WTC11 (cell line): ENCODE data around the gene ELOVL2. TPM values are rescaled to one million over a fixed set of nuclear protein-coding genes. Genes with fewer than 3 reads are reported as not detected.

ENCODE experiments used
- ATAC-seq: fragments of 200-7000 bp; cut with Tn5 transposase; 2 replicates; pipeline ENCODE4 v1.10.0; 2021; ENCODE audit warnings: mild to moderate bottlenecking, moderate library complexity
- CTCF ChIA-PET: fragments of 300-600 bp; sonication (Branson Sonifier 250); formaldehyde crosslinking; loops from one replicate; lab custom pipeline; 2021; ENCODE audit warnings: antibody characterized with exemption; lab: Charles Lee
- POLR2A ChIA-PET: fragments of 350-600 bp; sonication (Branson Sonifier 250); formaldehyde crosslinking; loops from one replicate; lab custom pipeline; 2021; ENCODE audit warnings: antibody characterized with exemption; lab: Charles Lee
- DNase-seq: peaks from one replicate; pipeline ENCODE4 v3.0.0; 2021; ENCODE audit warnings: low spot score
- H3K27ac Mint-ChIP-seq: 2 replicates; pipeline ENCODE4 v1.8.0; 2021; ENCODE audit warnings: mixed read lengths
- H3K27me3 Mint-ChIP-seq: 2 replicates; pipeline ENCODE4 v1.8.0; 2021; ENCODE audit warnings: low read depth, mild to moderate bottlenecking, moderate library complexity, mixed read lengths
- H3K36me3 Mint-ChIP-seq: 2 replicates; pipeline ENCODE4 v1.8.0; 2021; ENCODE audit warnings: mixed read lengths
- H3K4me1 Mint-ChIP-seq: 2 replicates; pipeline ENCODE4 v1.8.0; 2022; ENCODE audit warnings: mixed read lengths
- H3K4me3 Mint-ChIP-seq: 2 replicates; pipeline ENCODE4 v1.8.0; 2021; ENCODE audit warnings: mild to moderate bottlenecking, moderate library complexity, mixed read lengths
- H3K9me3 Mint-ChIP-seq: 2 replicates; pipeline ENCODE4 v1.8.0; 2021; ENCODE audit warnings: mixed read lengths
- ATF1 ChIP-seq: sonication (generic); formaldehyde crosslinking; IDR thresholded peaks from 2 replicates; pipeline ENCODE4 v1.8.1; 2023; ENCODE audit warnings: mild to moderate bottlenecking, moderate library complexity, missing genetic modification reagents
- E2F1 ChIP-seq: sonication (generic); formaldehyde crosslinking; IDR thresholded peaks from 2 replicates; pipeline ENCODE4 v1.8.0; 2022; ENCODE audit warnings: mild to moderate bottlenecking, missing genetic modification reagents
- ERG ChIP-seq: fragments of 250-450 bp; sonication (Bioruptor Pico); IDR thresholded peaks from 2 replicates; pipeline ENCODE4 v1.8.0; 2021; ENCODE audit warnings: mild to moderate bottlenecking
- ESRRA ChIP-seq: sonication (generic); formaldehyde crosslinking; IDR thresholded peaks from 2 replicates; pipeline ENCODE4 v1.8.1; 2022; ENCODE audit warnings: mild to moderate bottlenecking, missing genetic modification reagents, borderline replicate concordance
- ETV6 ChIP-seq: sonication (generic); formaldehyde crosslinking; IDR thresholded peaks from 2 replicates; pipeline ENCODE4 v1.8.1; 2022; ENCODE audit warnings: mild to moderate bottlenecking, missing genetic modification reagents
- GRHL2 ChIP-seq: fragments of 250-450 bp; sonication (Bioruptor Pico); IDR thresholded peaks from 2 replicates; pipeline ENCODE4 v1.8.0; 2022; ENCODE audit warnings: mild to moderate bottlenecking, moderate library complexity; ENCODE audit not compliant: insufficient replicate concordance, severe bottlenecking
- MLX ChIP-seq: sonication (generic); formaldehyde crosslinking; IDR thresholded peaks from 2 replicates; pipeline ENCODE4 v1.8.1; 2023; ENCODE audit warnings: mild to moderate bottlenecking, missing genetic modification reagents, moderate library complexity
- NFE2L1 ChIP-seq: sonication (generic); formaldehyde crosslinking; IDR thresholded peaks from 2 replicates; pipeline ENCODE4 v1.8.1; 2023; ENCODE audit warnings: missing genetic modification reagents
- NR1H2 ChIP-seq: sonication (generic); formaldehyde crosslinking; IDR thresholded peaks from 2 replicates; pipeline ENCODE4 v1.9.0; 2021; ENCODE audit warnings: mild to moderate bottlenecking, moderate library complexity, missing genetic modification reagents
- OVOL2 ChIP-seq: fragments of 250-450 bp; sonication (Bioruptor Pico); IDR thresholded peaks from 2 replicates; pipeline ENCODE4 v1.9.0; 2021; ENCODE audit warnings: mild to moderate bottlenecking, borderline replicate concordance
- PREB ChIP-seq: sonication (generic); formaldehyde crosslinking; IDR thresholded peaks from 2 replicates; pipeline ENCODE4 v1.8.1; 2022; ENCODE audit warnings: mild to moderate bottlenecking, missing genetic modification reagents, moderate library complexity, borderline replicate concordance
- SP1 ChIP-seq: sonication (generic); formaldehyde crosslinking; conservative IDR thresholded peaks from 2 replicates; pipeline ENCODE4 v1.8.1; 2022; ENCODE audit warnings: missing genetic modification reagents
- TP53 ChIP-seq: sonication (generic); formaldehyde crosslinking; IDR thresholded peaks from 2 replicates; pipeline ENCODE4 v1.8.1; 2023; ENCODE audit warnings: mild to moderate bottlenecking, missing genetic modification reagents
- USF2 ChIP-seq: sonication (generic); formaldehyde crosslinking; IDR thresholded peaks from 2 replicates; pipeline ENCODE4 v1.8.1; 2023; ENCODE audit warnings: mild to moderate bottlenecking, missing genetic modification reagents, moderate library complexity
- ZNF219 ChIP-seq: sonication (generic); formaldehyde crosslinking; IDR thresholded peaks from 2 replicates; pipeline ENCODE4 v1.8.0; 2023; ENCODE audit warnings: missing genetic modification reagents, mild to moderate bottlenecking, borderline replicate concordance
- ZNF263 ChIP-seq: sonication (generic); formaldehyde crosslinking; IDR thresholded peaks from 2 replicates; pipeline ENCODE4 v1.8.1; 2022; ENCODE audit warnings: low read depth, mild to moderate bottlenecking, moderate library complexity, missing genetic modification reagents
- ZNF281 ChIP-seq: sonication (generic); formaldehyde crosslinking; IDR thresholded peaks from 2 replicates; pipeline ENCODE4 v1.8.0; 2023; ENCODE audit warnings: mild to moderate bottlenecking, missing genetic modification reagents
- total RNA-seq: library from RNA; stranded (reverse); gene quantifications from 3 replicates; pipeline ENCODE4 v1.2.3, GENCODE V29; 2021

ELOVL2 gene
- total RNA-seq, 1 experiment from 2014 or later = 2.0 TPM

GRCh38 chr6:11035616-11036350 is 8.3 kb downstream of the ELOVL2 start (continued):
- TF ChIP-seq ZNF263 (CRISPR knock-in tag) = no peak
- TF ChIP-seq ETV6 = no peak

- peaks cover 13% of the 10 kb centered on the region for H3K4me1 Mint-ChIP-seq
- DNase-seq (no peak), ATAC-seq (no peak)
- no peak overlapping the region for H3K27ac Mint-ChIP-seq
- H3K36me3 Mint-ChIP-seq = no peaks in the 10 kb centered on the region
- H3K9me3 Mint-ChIP-seq = no peaks in the 10 kb centered on the region
- TF ChIP-seq NR1H2 (no peak), USF2 (CRISPR knock-in tag) (no peak), PREB (CRISPR knock-in tag) (no peak), E2F1 (CRISPR knock-in tag) (no peak), NFE2L1 (no peak), TP53 (no peak), ZNF281 (CRISPR knock-in tag) (no peak)
- no peak overlapping the region for H3K4me3 Mint-ChIP-seq
- ChIA-PET CTCF (interaction anchor here (1.6 kb wide), 1 partner anchor 79 kb away, joined by 4 read pairs; no protein-coding TSS in a partner anchor), POLR2A (no interaction called here)
- no peaks in the 10 kb centered on the region; the same call in 1 of the 2 replicates for H3K27me3 Mint-ChIP-seq
These were observed 10.3 kb downstream of the ELOVL2 start for GRCh38 chr6:11033825-11034224.

- POLR2A ChIA-PET = no interaction called here
- H3K9me3 Mint-ChIP-seq = no peaks in the 10 kb centered on the region
- peaks cover 21% of the 10 kb centered on the region for H3K4me1 Mint-ChIP-seq
- no peak for ATAC-seq
- no peaks in the 10 kb centered on the region for H3K27me3 Mint-ChIP-seq
- CTCF ChIA-PET = interaction anchor here (1.3 kb wide), 1 partner anchor 13 kb away, joined by 3 read pairs; the partner anchor contains the start of gene ELOVL2
- H3K36me3 Mint-ChIP-seq = no peaks in the 10 kb centered on the region
- H3K27ac Mint-ChIP-seq = no peak overlapping the region
- H3K4me3 Mint-ChIP-seq = no peak overlapping the region
- DNase-seq = no peak
- no peak for TF ChIP-seq GRHL2 (CRISPR knock-in tag)
- TF ChIP-seq SP1 (CRISPR knock-in tag) = no peak
- TF ChIP-seq MLX (CRISPR knock-in tag) = no peak
These were observed 13.2 kb downstream of the ELOVL2 start for GRCh38 chr6:11030904-11031303.

GRCh38 chr6:11028959-11029358 is 15.1 kb downstream of the ELOVL2 start:
- Mint-ChIP-seq H3K27ac (no peak overlapping the region), H3K4me3 (no peak overlapping the region), H3K27me3 (no peaks in the 10 kb centered on the region), H3K9me3 (no peaks in the 10 kb centered on the region), H3K36me3 (no peaks in the 10 kb centered on the region), H3K4me1 (peaks cover 34% of the 10 kb centered on the region)
- ATAC-seq (no peak), DNase-seq (no peak)
- POLR2A ChIA-PET = no interaction called here
- CTCF ChIA-PET = interaction anchor here (1.0 kb wide), 1 partner anchor 77 kb away, joined by 4 read pairs; no protein-coding TSS in a partner anchor
- no peak for TF ChIP-seq ERG (CRISPR knock-in tag)
- TF ChIP-seq ESRRA (CRISPR knock-in tag) = no peak
- no peak for TF ChIP-seq OVOL2 (CRISPR knock-in tag)
- TF ChIP-seq GRHL2 (CRISPR knock-in tag) = no peak
- TF ChIP-seq ZNF219 (CRISPR knock-in tag) = no peak
- no peak for TF ChIP-seq ATF1 (CRISPR knock-in tag)
